Loucy (cell line): ENCODE data around the gene IL21R.

Experiments used
- H2AFZ ChIP-seq: fragments of 200-600 bp; sonication (generic); 2 replicates; pipeline ENCODE4 v1.6.0; 2016; ENCODE audit warnings: antibody characterized with exemption, mild to moderate bottlenecking, low read length, moderate library complexity
- H3F3A ChIP-seq: fragments of 200-600 bp; 2 replicates; pipeline ENCODE4 v1.6.0; 2016; ENCODE audit warnings: antibody characterized with exemption, low read depth, mild to moderate bottlenecking
- H3K27me3 ChIP-seq: fragments of 200-600 bp; sonication (generic); 2 replicates; pipeline ENCODE4 v1.6.1; 2014; ENCODE audit warnings: low read length, mild to moderate bottlenecking; ENCODE audit not compliant: insufficient read depth, poor library complexity, severe bottlenecking
- H3K36me3 ChIP-seq: fragments of 200-600 bp; sonication (generic); 2 replicates; pipeline ENCODE4 v1.6.1; 2016; ENCODE audit warnings: low read length; ENCODE audit not compliant: insufficient read depth
- H3K4me1 ChIP-seq: fragments of 200-600 bp; sonication (generic); 2 replicates; pipeline ENCODE4 v1.5.1; 2014; ENCODE audit warnings: low read length, mild to moderate bottlenecking; ENCODE audit not compliant: insufficient read depth, poor library complexity, severe bottlenecking
- H3K4me2 ChIP-seq: fragments of 200-600 bp; sonication (generic); 2 replicates; pipeline ENCODE4 v1.6.0; 2014; ENCODE audit warnings: antibody characterized with exemption, low read length, low read depth, mild to moderate bottlenecking; ENCODE audit not compliant: poor library complexity, severe bottlenecking
- H3K4me3 ChIP-seq: fragments of 200-600 bp; sonication (generic); 2 replicates; pipeline ENCODE4 v1.5.1; 2014; ENCODE audit warnings: low read length, mild to moderate bottlenecking, mixed read lengths; ENCODE audit not compliant: poor library complexity, severe bottlenecking
- H3K79me2 ChIP-seq: fragments of 200-600 bp; sonication (generic); 2 replicates; pipeline ENCODE4 v1.6.1; 2014; ENCODE audit warnings: low read length; ENCODE audit not compliant: insufficient read depth
- H3K9ac ChIP-seq: fragments of 200-600 bp; sonication (generic); 2 replicates; pipeline ENCODE4 v1.6.0; 2014; ENCODE audit warnings: mild to moderate bottlenecking, low read depth, low read length, moderate library complexity; ENCODE audit not compliant: poor library complexity, severe bottlenecking
- H3K9me2 ChIP-seq: fragments of 200-600 bp; sonication (generic); replicated peaks from 2 replicates; pipeline ENCODE4 v1.6.1; 2016; ENCODE audit warnings: low read depth, low read length, mixed read lengths
- H3K9me3 ChIP-seq: fragments of 200-600 bp; sonication (generic); 2 replicates; pipeline ENCODE4 v1.6.1; 2014; ENCODE audit warnings: mild to moderate bottlenecking, antibody characterized with exemption, low read length, low read depth; ENCODE audit not compliant: insufficient read depth
- H4K20me1 ChIP-seq: fragments of 200-600 bp; sonication (generic); 2 replicates; pipeline ENCODE4 v1.6.0; 2014; ENCODE audit warnings: antibody characterized with exemption, low read length, mild to moderate bottlenecking; ENCODE audit not compliant: insufficient read depth, poor library complexity, severe bottlenecking
- EZH2phosphoT487 ChIP-seq: fragments of 200-600 bp; IDR thresholded peaks from 2 replicates; pipeline ENCODE4 v1.6.1; 2018; ENCODE audit warnings: antibody characterized with exemption, mild to moderate bottlenecking, moderate library complexity, borderline replicate concordance
- TF ChIP-seq, protein P1 (sequence below): fragments of 200-600 bp; sonication (generic); conservative IDR thresholded peaks from 2 replicates; pipeline ENCODE4 v1.5.1; 2014; ENCODE audit warnings: mild to moderate bottlenecking, antibody characterized with exemption, low read length

IL21R gene

GRCh38 chr16:27446721-27447120, 44.7 kb downstream of the IL21R start:
- peaks cover 24% of the 10 kb centered on the region; the same call in 1 of the 2 replicates for H3K36me3 ChIP-seq
- peaks cover 43% of the 10 kb centered on the region for H3K4me1 ChIP-seq
- H3K9me2 ChIP-seq = no peaks in the 10 kb centered on the region
- H3K4me2 ChIP-seq = peak overlapping the region; percentile 51
- H4K20me1 ChIP-seq = no peaks in the 10 kb centered on the region
- no peaks in the 10 kb centered on the region; the same call in 1 of the 2 replicates for H3K9me3 ChIP-seq
- H3K9ac ChIP-seq = peak overlapping the region; percentile 8
- no peaks in the 10 kb centered on the region for H3K79me2 ChIP-seq
- no peaks in the 10 kb centered on the region for H3F3A ChIP-seq
- no peak for TF ChIP-seq EZH2phosphoT487
- TF ChIP-seq, protein P1, sequence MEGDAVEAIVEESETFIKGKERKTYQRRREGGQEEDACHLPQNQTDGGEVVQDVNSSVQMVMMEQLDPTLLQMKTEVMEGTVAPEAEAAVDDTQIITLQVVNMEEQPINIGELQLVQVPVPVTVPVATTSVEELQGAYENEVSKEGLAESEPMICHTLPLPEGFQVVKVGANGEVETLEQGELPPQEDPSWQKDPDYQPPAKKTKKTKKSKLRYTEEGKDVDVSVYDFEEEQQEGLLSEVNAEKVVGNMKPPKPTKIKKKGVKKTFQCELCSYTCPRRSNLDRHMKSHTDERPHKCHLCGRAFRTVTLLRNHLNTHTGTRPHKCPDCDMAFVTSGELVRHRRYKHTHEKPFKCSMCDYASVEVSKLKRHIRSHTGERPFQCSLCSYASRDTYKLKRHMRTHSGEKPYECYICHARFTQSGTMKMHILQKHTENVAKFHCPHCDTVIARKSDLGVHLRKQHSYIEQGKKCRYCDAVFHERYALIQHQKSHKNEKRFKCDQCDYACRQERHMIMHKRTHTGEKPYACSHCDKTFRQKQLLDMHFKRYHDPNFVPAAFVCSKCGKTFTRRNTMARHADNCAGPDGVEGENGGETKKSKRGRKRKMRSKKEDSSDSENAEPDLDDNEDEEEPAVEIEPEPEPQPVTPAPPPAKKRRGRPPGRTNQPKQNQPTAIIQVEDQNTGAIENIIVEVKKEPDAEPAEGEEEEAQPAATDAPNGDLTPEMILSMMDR = no peak
- H2AFZ ChIP-seq = no peak overlapping the region
- H3K4me3 ChIP-seq = peak overlapping the region; percentile 4
- H3K27me3 ChIP-seq = no peaks in the 10 kb centered on the region

DNA sequence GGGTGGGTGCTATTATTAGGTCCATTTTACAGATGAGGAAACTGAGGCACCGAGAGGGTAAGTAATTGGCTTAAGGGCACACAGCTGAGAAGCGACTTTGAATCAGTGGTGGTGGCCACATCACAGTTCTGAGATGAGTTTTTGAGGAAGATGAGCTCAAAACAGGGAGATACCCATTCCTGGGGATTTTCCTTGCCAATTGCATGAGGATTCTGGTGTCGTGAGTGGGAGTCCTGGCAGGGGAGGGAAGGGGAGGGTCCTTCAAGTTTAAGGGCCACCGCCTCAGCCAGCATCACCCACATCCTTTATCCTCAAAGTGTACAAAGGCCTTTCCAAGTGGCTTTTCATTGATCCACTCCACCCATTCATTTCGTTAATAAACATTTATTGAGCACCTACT, 45.3 kb downstream of the IL21R start:
- no peaks in the 10 kb centered on the region for H3K79me2 ChIP-seq
- H4K20me1 ChIP-seq = no peaks in the 10 kb centered on the region
- H3K4me3 ChIP-seq = peak overlapping the region; percentile 1
- no peaks in the 10 kb centered on the region for H3K27me3 ChIP-seq
- H3K9ac ChIP-seq = no peak overlapping the region
- H3F3A ChIP-seq = no peaks in the 10 kb centered on the region
- H3K36me3 ChIP-seq = peaks cover 24% of the 10 kb centered on the region; the same call in 1 of the 2 replicates
- H2AFZ ChIP-seq = no peak overlapping the region
- peaks cover 43% of the 10 kb centered on the region for H3K4me1 ChIP-seq
- TF ChIP-seq EZH2phosphoT487 = no peak
- TF ChIP-seq, protein P1 = no peak
- no peaks in the 10 kb centered on the region; the same call in 1 of the 2 replicates for H3K9me3 ChIP-seq
- H3K9me2 ChIP-seq = no peaks in the 10 kb centered on the region
- peak overlapping the region; percentile 51 for H3K4me2 ChIP-seq

DNA sequence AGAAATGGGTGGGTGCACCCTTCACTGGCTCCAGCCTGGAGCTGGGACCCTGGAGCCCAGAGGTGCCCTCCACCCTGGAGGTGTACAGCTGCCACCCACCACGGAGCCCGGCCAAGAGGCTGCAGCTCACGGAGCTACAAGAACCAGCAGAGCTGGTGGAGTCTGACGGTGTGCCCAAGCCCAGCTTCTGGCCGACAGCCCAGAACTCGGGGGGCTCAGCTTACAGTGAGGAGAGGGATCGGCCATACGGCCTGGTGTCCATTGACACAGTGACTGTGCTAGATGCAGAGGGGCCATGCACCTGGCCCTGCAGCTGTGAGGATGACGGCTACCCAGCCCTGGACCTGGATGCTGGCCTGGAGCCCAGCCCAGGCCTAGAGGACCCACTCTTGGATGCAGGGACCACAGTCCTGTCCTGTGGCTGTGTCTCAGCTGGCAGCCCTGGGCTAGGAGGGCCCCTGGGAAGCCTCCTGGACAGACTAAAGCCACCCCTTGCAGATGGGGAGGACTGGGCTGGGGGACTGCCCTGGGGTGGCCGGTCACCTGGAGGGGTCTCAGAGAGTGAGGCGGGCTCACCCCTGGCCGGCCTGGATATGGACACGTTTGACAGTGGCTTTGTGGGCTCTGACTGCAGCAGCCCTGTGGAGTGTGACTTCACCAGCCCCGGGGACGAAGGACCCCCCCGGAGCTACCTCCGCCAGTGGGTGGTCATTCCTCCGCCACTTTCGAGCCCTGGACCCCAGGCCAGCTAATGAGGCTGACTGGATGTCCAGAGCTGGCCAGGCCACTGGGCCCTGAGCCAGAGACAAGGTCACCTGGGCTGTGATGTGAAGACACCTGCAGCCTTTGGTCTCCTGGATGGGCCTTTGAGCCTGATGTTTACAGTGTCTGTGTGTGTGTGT, 46.8 kb downstream of the IL21R start:
- no peaks in the 10 kb centered on the region for H4K20me1 ChIP-seq
- H3K9me3 ChIP-seq = no peaks in the 10 kb centered on the region; the same call in 1 of the 2 replicates
- H3K79me2 ChIP-seq = no peaks in the 10 kb centered on the region
- H3K9me2 ChIP-seq = no peaks in the 10 kb centered on the region
- H3K4me3 ChIP-seq = no peak overlapping the region
- H3K4me1 ChIP-seq = peaks cover 43% of the 10 kb centered on the region
- H3F3A ChIP-seq = no peaks in the 10 kb centered on the region
- H2AFZ ChIP-seq = no peak overlapping the region
- peak overlapping the region; percentile 59 for H3K4me2 ChIP-seq
- H3K27me3 ChIP-seq = no peaks in the 10 kb centered on the region
- peaks cover 23% of the 10 kb centered on the region; the same call in 1 of the 2 replicates for H3K36me3 ChIP-seq
- TF ChIP-seq, protein P1 = no peak
- no peak for TF ChIP-seq EZH2phosphoT487
- no peak overlapping the region for H3K9ac ChIP-seq
